ENCODE results near the gene SLC36A3.

DNA sequence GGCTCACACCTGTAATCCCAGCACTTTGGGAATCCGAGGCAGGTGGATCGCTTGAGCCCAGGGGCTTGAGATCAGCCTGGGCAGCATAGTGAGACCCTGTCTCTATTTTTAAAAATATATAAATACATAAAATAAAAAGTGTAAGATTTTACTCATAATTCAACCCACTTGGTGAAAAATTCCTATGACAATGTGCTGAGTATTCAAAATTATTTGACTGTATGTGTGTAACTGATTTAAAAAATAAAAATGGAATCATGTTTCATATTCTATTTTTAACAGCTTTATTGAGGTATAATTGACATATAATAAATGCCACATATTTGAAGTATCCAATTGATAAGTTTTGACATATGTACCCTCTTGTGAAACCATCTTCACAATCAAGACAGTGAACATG lies 27.8 kb downstream of the SLC36A3 start:
- no peak for TF ChIP-seq TAF1 (IDR thresholded peaks at IDR 0.05; ENCODE audit: low read depth, low read length)
- TF ChIP-seq POLR2A (IDR thresholded peaks at IDR 0.05; ENCODE audit: low read depth, low read length), result no peak
- TF ChIP-seq POU2F2 (IDR thresholded peaks at IDR 0.05; ENCODE audit: low read depth, low read length), result no peak
- no peak for TF ChIP-seq POLR2AphosphoS5 (IDR thresholded peaks at IDR 0.05; ENCODE audit: low read depth, low read length)
- no peak for TF ChIP-seq SPI1 (IDR thresholded peaks at IDR 0.05; ENCODE audit: low read depth, low read length)
- no peak for TF ChIP-seq PAX5 (IDR thresholded peaks at IDR 0.05; ENCODE audit: insufficient read depth, low read length, severe bottlenecking)

Data from GM12891 (cell line).